ENCODE data around the gene PAIP2. TPM values are rescaled to one million over a fixed set of nuclear protein-coding genes. Genes with fewer than 3 reads are reported as not detected.

PAIP2 gene
- total RNA-seq, 1 experiment from 2014 or later = 79.4 TPM

GRCh38 chr5:139295346-139296057 is 46.2 kb upstream of the PAIP2 start:
- Histone ChIP-seq H3K4me3 (ENCODE audit: low read depth in 2 of 2, low read length in 2 of 2) (peak overlapping the region; percentile 78 to 90), H3K27ac (ENCODE audit: low read length) (peak overlapping the region; percentile 94), H3K27me3 (ENCODE audit: control insufficient read depth, insufficient read depth, low read length) (no peaks in the 10 kb centered on the region), H3K9me3 (ENCODE audit: control insufficient read depth, insufficient read depth, low read depth, low read length) (no peaks in the 10 kb centered on the region), H3K36me3 (ENCODE audit: control insufficient read depth, insufficient read depth, low read length) (peaks cover 6% of the 10 kb centered on the region), H3K4me1 (ENCODE audit: control insufficient read depth, insufficient read depth, low read length) (peaks cover 45% of the 10 kb centered on the region)
- ATAC-seq (no peak), DNase-seq (ENCODE audit: low read depth, low spot score) (no peak)
- in situ Hi-C loops (cut with HindIII; ENCODE audit: low pct_unique_long_range_greater_than_20kb, low sequenced_read_pairs) = no loop called here
- TF ChIP-seq SIN3A (IDR thresholded peaks at IDR 0.05; ENCODE audit: borderline replicate concordance, insufficient read depth, low read depth, low read length) (no peak), POLR2AphosphoS5 (IDR thresholded peaks at IDR 0.05; ENCODE audit: low read depth, low read length) (no peak), CTCF (IDR thresholded peaks at IDR 0.05) (no peak), REST (IDR thresholded peaks at IDR 0.05; ENCODE audit: insufficient read depth in 1 of 2, low read depth in 2 of 2, low read length in 1 of 2) (no peak), TCF7L2 (IDR thresholded peaks at IDR 0.05; ENCODE audit: low read depth, low read length) (no peak)
- POLR2A ChIA-PET = interaction anchor here (0.7 kb wide), 1 partner anchor 117 kb away, joined by 3 read pairs; no protein-coding TSS in a partner anchor
- intact Hi-C loops (cut with micrococcal nuclease; ENCODE audit: unreplicated experiment) = no loop called here
- CTCF ChIA-PET = no interaction called here
- BruUV-seq (replicated peaks) = TSS peak; percentile 56

- H3K4me1 ChIP-seq (ENCODE audit: control insufficient read depth, insufficient read depth, low read length) = peaks cover 45% of the 10 kb centered on the region
- ChIA-PET POLR2A (interaction anchor here (0.6 to 1.1 kb wide), 3 partner anchors 33 to 117 kb away, joined by 3 to 6 read pairs (median 3); no protein-coding TSS in a partner anchor), CTCF (no interaction called here)
- H3K36me3 ChIP-seq (ENCODE audit: control insufficient read depth, insufficient read depth, low read length) = peaks cover 6% of the 10 kb centered on the region
- no peak for DNase-seq (ENCODE audit: low read depth, low spot score)
- intact Hi-C loops (cut with micrococcal nuclease; ENCODE audit: unreplicated experiment) (no loop called here), in situ Hi-C loops (cut with HindIII; ENCODE audit: low pct_unique_long_range_greater_than_20kb, low sequenced_read_pairs) (no loop called here)
- no peak for ATAC-seq
- H3K27me3 ChIP-seq (ENCODE audit: control insufficient read depth, insufficient read depth, low read length) = no peaks in the 10 kb centered on the region
- no TSS peak for BruUV-seq (replicated peaks)
- TF ChIP-seq SIN3A (IDR thresholded peaks at IDR 0.05; ENCODE audit: borderline replicate concordance, insufficient read depth, low read depth, low read length) (no peak), POLR2AphosphoS5 (IDR thresholded peaks at IDR 0.05; ENCODE audit: low read depth, low read length) (no peak), TCF7L2 (IDR thresholded peaks at IDR 0.05; ENCODE audit: low read depth, low read length) (no peak), CTCF (IDR thresholded peaks at IDR 0.05) (no peak), REST (IDR thresholded peaks at IDR 0.05; ENCODE audit: insufficient read depth in 1 of 2, low read depth in 2 of 2, low read length in 1 of 2) (no peak)
- no peaks in the 10 kb centered on the region for H3K9me3 ChIP-seq (ENCODE audit: control insufficient read depth, insufficient read depth, low read depth, low read length)
- H3K4me3 ChIP-seq (ENCODE audit: low read depth in 2 of 2, low read length in 2 of 2) = peak overlapping the region; percentile 78 to 90; a peak in 3 of 4 replicates
- peak overlapping the region; percentile 94 for H3K27ac ChIP-seq (ENCODE audit: low read length)
Measured at GRCh38 chr5:139296198-139296597, 45.5 kb upstream of the PAIP2 start.

Data from Panc1 (cell line).